Activated CD4-positive, alpha-beta T cell treated with anti-CD3 and anti-CD28 coated beads, Interleukin-2, amount 10 ng/mL, durations not matched to agents 7 days and 5 days (primary cell): Measurements from ENCODE around the gene TBX15. TPM values are rescaled to one million over a fixed set of nuclear protein-coding genes. Genes with fewer than 3 reads are reported as not detected.

Source experiments
- CTCF ChIA-PET: fragments of 350-600 bp; sonication (Branson Sonifier 250); formaldehyde crosslinking; loops from one replicate; lab custom pipeline; 2021; ENCODE audit warnings: antibody characterized with exemption; lab: Charles Lee
- POLR2A ChIA-PET: fragments of 350-600 bp; sonication (Branson Sonifier 250); formaldehyde crosslinking; loops from one replicate; lab custom pipeline; 2021; ENCODE audit warnings: antibody characterized with exemption; lab: Charles Lee
- DNase-seq: peaks from one replicate; pipeline ENCODE4 v3.0.0-alpha.2; 2020
- H3K27ac Mint-ChIP-seq: one replicate; pipeline ENCODE4 v1.8.0; 2021; ENCODE audit warnings: mild to moderate bottlenecking, moderate library complexity, mixed read lengths
- H3K27me3 Mint-ChIP-seq: one replicate; pipeline ENCODE4 v1.8.0; 2021; ENCODE audit warnings: mixed read lengths
- H3K36me3 Mint-ChIP-seq: one replicate; pipeline ENCODE4 v1.8.0; 2021; ENCODE audit warnings: low read depth, mixed read lengths
- H3K4me1 Mint-ChIP-seq: one replicate; pipeline ENCODE4 v1.8.0; 2021; ENCODE audit warnings: mixed read lengths
- H3K4me3 Mint-ChIP-seq: one replicate; pipeline ENCODE4 v1.8.0; 2021; ENCODE audit warnings: mild to moderate bottlenecking, moderate library complexity, mixed read lengths
- H3K9me3 Mint-ChIP-seq: one replicate; pipeline ENCODE4 v1.8.0; 2021; ENCODE audit warnings: mixed read lengths
- total RNA-seq, 2 experiments: library from RNA; stranded (reverse); gene quantifications; one replicate each; pipeline ENCODE4 v1.2.3, GENCODE V29; 2021

Gene TBX15
- not detected for total RNA-seq

DNA sequence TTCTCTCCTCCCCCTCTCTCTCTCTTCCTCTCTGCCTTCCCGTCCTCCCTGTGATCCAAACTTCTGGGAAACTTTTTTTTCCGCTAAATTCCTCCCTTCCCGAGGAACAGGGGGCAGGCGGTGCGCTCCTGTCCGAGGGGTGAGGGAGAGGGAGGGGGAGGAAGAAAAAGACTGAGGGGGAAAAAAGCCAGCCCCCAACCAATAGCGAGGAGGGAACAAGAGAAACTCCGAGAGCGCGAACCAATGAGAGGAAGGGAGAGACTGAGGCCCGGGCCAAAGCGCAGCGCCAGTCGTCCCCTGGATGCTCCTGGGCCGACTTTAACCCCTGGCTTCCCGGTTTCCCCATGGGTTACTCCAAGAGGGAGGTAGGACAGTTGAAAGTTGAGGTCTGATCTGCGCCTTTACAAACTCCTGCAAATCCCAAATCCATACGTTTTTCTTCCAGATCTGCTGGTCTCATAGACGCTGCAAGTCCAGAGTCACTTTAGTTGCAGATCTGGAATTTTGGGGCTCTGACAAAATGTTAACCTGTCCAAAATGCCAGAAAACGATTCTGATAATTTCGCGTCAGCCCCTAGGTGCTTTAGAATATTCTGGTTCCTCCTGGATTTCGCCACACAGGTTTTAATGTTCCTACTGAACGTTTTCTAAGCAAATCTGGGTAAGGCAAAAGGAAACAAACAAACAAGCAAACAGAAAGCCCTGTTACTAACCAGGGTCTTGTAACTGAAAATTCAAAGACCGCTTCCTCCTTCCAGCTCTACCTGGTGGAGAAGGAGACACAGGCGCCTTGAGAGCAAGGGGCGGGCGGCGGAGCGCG is at the start of gene TBX15:
Gene TBX15 (minus strand): TSS at position 158 of the 820 bp plus-strand sequence. CDS start 548 bp downstream, outside the sequence.
- Mint-ChIP-seq H3K9me3 (peaks cover 9% of the 10 kb centered on the region), H3K36me3 (peaks cover 8% of the 10 kb centered on the region), H3K27ac (peak within 1 kb of the TSS; percentile 57), H3K27me3 (peaks cover 88% of the 10 kb centered on the region), H3K4me1 (peaks cover 11% of the 10 kb centered on the region), H3K4me3 (peak within 1 kb of the TSS; percentile 44)
- POLR2A ChIA-PET, result no interaction called here
- CTCF ChIA-PET, result interaction anchor here (0.6 to 2.1 kb wide), 2 partner anchors 10 to 20 kb away, joined by 3 to 12 read pairs; no protein-coding TSS in a partner anchor
- DNase-seq, result no peak

DNA sequence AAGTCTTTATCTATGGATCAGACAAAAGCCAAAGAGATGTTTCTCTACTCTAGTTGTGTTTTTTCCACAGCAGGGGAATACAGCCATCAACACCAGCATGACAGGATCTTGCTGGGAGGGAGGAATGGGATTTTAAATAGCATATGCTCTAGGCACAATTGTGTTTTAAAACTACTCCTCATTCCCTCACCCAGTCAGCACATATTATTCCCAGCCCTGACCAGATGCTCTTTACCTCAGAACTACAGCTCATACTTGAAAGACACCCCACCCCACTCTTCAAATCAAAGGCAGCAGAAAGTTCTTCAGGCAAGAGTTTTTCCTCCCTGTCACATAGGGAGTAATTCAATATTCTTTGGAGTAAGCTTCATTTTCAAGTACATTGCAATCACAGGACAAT is 46.2 kb upstream of the TBX15 start:
- Mint-ChIP-seq H3K9me3 (peaks cover 5% of the 10 kb centered on the region), H3K4me3 (no peak overlapping the region)

DNA sequence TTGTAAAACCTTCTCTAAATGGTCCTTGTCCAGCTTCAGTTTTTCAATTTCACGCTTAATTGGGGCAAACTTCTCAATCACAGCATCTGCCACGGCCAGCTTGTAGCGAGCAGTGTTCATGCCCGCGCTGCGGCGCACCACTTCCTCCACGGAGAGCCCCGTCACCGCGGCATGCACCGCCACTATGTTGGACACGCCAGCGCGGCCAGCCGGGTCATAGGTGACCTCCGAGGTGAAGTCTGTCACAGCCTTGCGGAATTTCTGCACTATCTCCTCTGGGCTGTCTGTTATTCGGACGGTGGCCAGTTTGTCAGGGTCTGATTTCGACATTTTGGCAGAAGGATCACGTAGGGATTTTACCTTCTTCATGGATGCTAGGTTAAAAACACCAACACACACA is 44.8 kb upstream of the TBX15 start:
- peaks cover 5% of the 10 kb centered on the region for H3K9me3 Mint-ChIP-seq
- no peak overlapping the region for H3K4me3 Mint-ChIP-seq
- peaks cover 9% of the 10 kb centered on the region for H3K36me3 Mint-ChIP-seq
- no peaks in the 10 kb centered on the region for H3K4me1 Mint-ChIP-seq
- DNase-seq, result no peak
- ChIA-PET POLR2A (no interaction called here), CTCF (no interaction called here)
- no peaks in the 10 kb centered on the region for H3K27me3 Mint-ChIP-seq
- H3K27ac Mint-ChIP-seq, result no peak overlapping the region

More for the DNA sequence above, 46.2 kb upstream of the TBX15 start:
- Mint-ChIP-seq H3K27ac (no peak overlapping the region), H3K4me1 (no peaks in the 10 kb centered on the region), H3K36me3 (peaks cover 9% of the 10 kb centered on the region), H3K27me3 (no peaks in the 10 kb centered on the region)
- CTCF ChIA-PET, result no interaction called here
- no peak for DNase-seq
- POLR2A ChIA-PET, result no interaction called here

- POLR2A ChIA-PET, result no interaction called here
- Mint-ChIP-seq H3K27ac (no peak overlapping the region), H3K9me3 (peaks cover 7% of the 10 kb centered on the region), H3K4me3 (no peak overlapping the region), H3K4me1 (no peaks in the 10 kb centered on the region), H3K36me3 (peaks cover 4% of the 10 kb centered on the region), H3K27me3 (no peaks in the 10 kb centered on the region)
- CTCF ChIA-PET, result interaction anchor here (0.8 kb wide), 1 partner anchor 34 kb away, joined by 3 read pairs; no protein-coding TSS in a partner anchor
- DNase-seq, result no peak
Observed at GRCh38 chr1:119027759-119028158, 39.6 kb upstream of the TBX15 start.

DNA sequence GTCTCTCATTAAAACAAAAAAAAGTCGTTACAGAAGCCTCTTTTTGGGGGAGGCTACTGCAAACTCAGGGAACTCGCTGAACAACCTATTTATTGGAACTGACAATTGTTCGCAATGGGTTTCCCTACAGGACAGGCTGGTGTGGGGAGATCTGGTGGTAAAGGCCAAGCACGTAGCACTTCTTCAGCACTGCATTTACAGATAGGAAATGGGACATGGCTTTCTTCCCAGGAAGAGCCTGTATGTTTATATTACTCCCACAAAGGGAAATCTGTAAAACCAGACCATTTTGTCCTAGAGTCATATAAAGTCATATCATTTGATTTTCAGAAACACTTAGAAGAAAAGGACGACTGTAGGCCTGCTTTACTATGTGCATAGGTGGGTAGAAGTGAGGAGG is 38.8 kb upstream of the TBX15 start:
- no peaks in the 10 kb centered on the region for H3K27me3 Mint-ChIP-seq
- ChIA-PET CTCF (no interaction called here), POLR2A (no interaction called here)
- no peak overlapping the region for H3K4me3 Mint-ChIP-seq
- peaks cover 3% of the 10 kb centered on the region for H3K36me3 Mint-ChIP-seq
- H3K27ac Mint-ChIP-seq, result no peak overlapping the region
- no peak for DNase-seq
- no peaks in the 10 kb centered on the region for H3K4me1 Mint-ChIP-seq
- H3K9me3 Mint-ChIP-seq, result peaks cover 8% of the 10 kb centered on the region

- H3K4me3 Mint-ChIP-seq, result no peak overlapping the region
- peaks cover 7% of the 10 kb centered on the region for H3K27me3 Mint-ChIP-seq
- ChIA-PET CTCF (no interaction called here), POLR2A (no interaction called here)
- no peak for DNase-seq
- H3K27ac Mint-ChIP-seq, result no peak overlapping the region
- H3K36me3 Mint-ChIP-seq, result peaks cover 3% of the 10 kb centered on the region
- H3K9me3 Mint-ChIP-seq, result peaks cover 9% of the 10 kb centered on the region
- no peaks in the 10 kb centered on the region for H3K4me1 Mint-ChIP-seq
Observed at GRCh38 chr1:119015547-119015946, 27.4 kb upstream of the TBX15 start.

DNA sequence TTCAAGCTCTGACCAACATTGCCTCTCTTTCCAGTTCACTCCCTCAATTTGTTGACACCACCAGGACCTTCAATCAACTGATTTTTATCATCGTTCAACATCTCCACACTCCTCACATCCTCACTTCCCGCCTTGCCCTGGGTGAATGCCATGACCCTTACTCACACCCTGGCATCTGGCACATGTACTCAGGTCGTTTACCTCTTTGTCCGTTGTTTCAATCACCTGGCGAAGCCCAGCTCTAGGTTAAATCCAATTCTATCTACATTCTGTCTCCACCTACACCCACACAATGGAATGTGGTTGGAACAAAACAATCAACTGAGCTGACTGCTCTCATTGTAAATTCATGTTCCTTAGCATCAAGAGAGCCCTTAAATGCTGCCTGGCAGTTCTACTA is 24.2 kb upstream of the TBX15 start:
- peaks cover 2% of the 10 kb centered on the region for H3K9me3 Mint-ChIP-seq
- CTCF ChIA-PET, result no interaction called here
- no peak overlapping the region for H3K27ac Mint-ChIP-seq
- no peaks in the 10 kb centered on the region for H3K36me3 Mint-ChIP-seq
- H3K27me3 Mint-ChIP-seq, result peaks cover 33% of the 10 kb centered on the region
- POLR2A ChIA-PET, result no interaction called here
- peaks cover 7% of the 10 kb centered on the region for H3K4me1 Mint-ChIP-seq
- DNase-seq, result no peak
- no peak overlapping the region for H3K4me3 Mint-ChIP-seq

DNA sequence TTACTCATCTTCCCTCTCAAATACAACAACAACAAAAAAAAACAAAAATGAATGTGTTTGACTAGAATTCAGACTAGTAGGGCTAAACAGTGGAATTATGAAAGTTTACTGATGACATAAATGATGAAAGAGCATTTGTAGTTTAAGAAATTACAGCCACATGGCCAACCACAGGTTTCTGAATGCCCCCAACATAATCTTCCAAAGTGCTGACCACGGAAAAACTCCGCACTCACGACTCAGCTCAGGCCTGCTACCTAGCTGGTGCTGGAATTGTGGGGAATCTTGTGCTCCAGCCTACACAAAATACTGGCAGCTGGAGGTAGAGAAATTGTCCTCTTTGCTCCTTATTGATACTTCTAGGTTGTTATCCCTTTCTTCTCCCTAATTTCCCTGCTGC is 23.6 kb upstream of the TBX15 start:
- POLR2A ChIA-PET, result no interaction called here
- CTCF ChIA-PET, result no interaction called here
- H3K27me3 Mint-ChIP-seq, result peaks cover 33% of the 10 kb centered on the region
- no peak overlapping the region for H3K27ac Mint-ChIP-seq
- peaks cover 7% of the 10 kb centered on the region for H3K4me1 Mint-ChIP-seq
- H3K4me3 Mint-ChIP-seq, result no peak overlapping the region
- H3K9me3 Mint-ChIP-seq, result peaks cover 2% of the 10 kb centered on the region
- H3K36me3 Mint-ChIP-seq, result no peaks in the 10 kb centered on the region
- DNase-seq, result no peak

- ChIA-PET CTCF (no interaction called here), POLR2A (no interaction called here)
- Mint-ChIP-seq H3K4me3 (no peak overlapping the region), H3K36me3 (peaks cover 3% of the 10 kb centered on the region), H3K4me1 (peaks cover 7% of the 10 kb centered on the region), H3K27ac (no peak overlapping the region), H3K9me3 (peaks cover 2% of the 10 kb centered on the region), H3K27me3 (peaks cover 39% of the 10 kb centered on the region)
- no peak for DNase-seq
Observed at GRCh38 chr1:119011116-119011515, 23.0 kb upstream of the TBX15 start.

- ChIA-PET POLR2A (no interaction called here), CTCF (interaction anchor here (2.6 kb wide), 1 partner anchor 21 kb away, joined by 12 read pairs; no protein-coding TSS in a partner anchor)
- no peak for DNase-seq
- Mint-ChIP-seq H3K36me3 (peaks cover 3% of the 10 kb centered on the region), H3K27me3 (peaks cover 47% of the 10 kb centered on the region), H3K4me1 (peaks cover 7% of the 10 kb centered on the region), H3K4me3 (no peak overlapping the region), H3K9me3 (peaks cover 4% of the 10 kb centered on the region), H3K27ac (no peak overlapping the region)
Observed at GRCh38 chr1:119010201-119010600, 22.1 kb upstream of the TBX15 start.

- Mint-ChIP-seq H3K4me3 (no peak overlapping the region), H3K27me3 (peaks cover 56% of the 10 kb centered on the region), H3K27ac (no peak overlapping the region), H3K4me1 (peaks cover 7% of the 10 kb centered on the region), H3K36me3 (peaks cover 3% of the 10 kb centered on the region), H3K9me3 (peaks cover 4% of the 10 kb centered on the region)
- ChIA-PET CTCF (interaction anchor here (1.9 to 2.6 kb wide), 2 partner anchors 20 to 24 kb away, joined by 7 to 12 read pairs; no protein-coding TSS in a partner anchor), POLR2A (no interaction called here)
- DNase-seq, result no peak
Observed at GRCh38 chr1:119009312-119009655, 21.1 kb upstream of the TBX15 start.

- ChIA-PET POLR2A (no interaction called here), CTCF (interaction anchor here (1.9 to 2.6 kb wide), 2 partner anchors 19 to 23 kb away, joined by 7 to 12 read pairs; no protein-coding TSS in a partner anchor)
- Mint-ChIP-seq H3K4me3 (peak overlapping the region; percentile 15), H3K36me3 (peaks cover 3% of the 10 kb centered on the region), H3K27me3 (peaks cover 62% of the 10 kb centered on the region), H3K9me3 (peaks cover 4% of the 10 kb centered on the region), H3K27ac (no peak overlapping the region), H3K4me1 (peaks cover 7% of the 10 kb centered on the region)
- DNase-seq, result peak; percentile 37
Observed at GRCh38 chr1:119008483-119009311, 20.6 kb upstream of the TBX15 start.
